HCT116 (cell line): Measurements from ENCODE around the gene MAN1A1. TPM values are rescaled to one million over a fixed set of nuclear protein-coding genes. Genes with fewer than 3 reads are reported as not detected.

Experiments
- ATAC-seq: fragments of 200-7000 bp; cut with Tn5 transposase; 2 replicates; pipeline ENCODE4 v1.9.1; 2020; ENCODE audit warnings: mild to moderate bottlenecking, moderate library complexity
- BruUV-seq: library from RNA; stranded (reverse); fragments of 400-500 nt; replicated peaks from 2 replicates; lab custom pipeline; 2021; lab: Mats Ljungman, UMichigan
- CTCF ChIA-PET: fragments of 300-600 bp; sonication (Branson Sonifier 250); formaldehyde crosslinking; loops from one replicate; lab custom pipeline; 2021; ENCODE audit warnings: antibody characterized with exemption; lab: Charles Lee
- POLR2A ChIA-PET: fragments of 300-600, 350-600 bp; sonication (Branson Sonifier 250); formaldehyde crosslinking; loops from one replicate; lab custom pipeline; 2021; ENCODE audit warnings: antibody characterized with exemption; lab: Charles Lee
- RAD21 ChIA-PET, 2 experiments: fragments of 300-600 bp; sonication (Branson Sonifier 250); formaldehyde crosslinking; loops; one replicate each; lab custom pipeline; 2023; ENCODE audit warnings: low total read pairs in 2 of 2; ENCODE audit not compliant: uncharacterized antibody in 2 of 2, unreplicated experiment in 2 of 2, low non-redundant PET in 1 of 2; lab: Charles Lee
- DNase-seq: peaks from one replicate; pipeline ENCODE4 v3.0.0-alpha.2; 2010; ENCODE audit warnings: low read depth, low spot score
- H2AFZ ChIP-seq: fragments of 200-600 bp; shearing (Covaris generic), sonication (generic); 2 replicates; pipeline ENCODE4 v1.6.1; 2017; ENCODE audit warnings: low read depth, mixed run types, mixed read lengths, antibody characterized with exemption, low read length; ENCODE audit not compliant: poor library complexity, severe bottlenecking
- H3K27ac ChIP-seq: 2 replicates; pipeline ENCODE4 v1.5.1; 2012; ENCODE audit warnings: low read depth, low read length
- H3K27me3 ChIP-seq: fragments of 200-600 bp; sonication (generic); 2 replicates; pipeline ENCODE4 v1.6.1; 2016; ENCODE audit warnings: mixed run types, low read length, mixed read lengths; ENCODE audit not compliant: insufficient read depth
- H3K36me3 ChIP-seq, 2 experiments: fragments of 200-500 bp in 1 of 2; fragments of 200-600 bp in 1 of 2; sonication (Bioruptor generic) in 1 of 2; sonication (generic) in 1 of 2; 2 replicates each; pipeline versions ENCODE4 v1.5.1 to v1.6.1; 2014 to 2016; ENCODE audit warnings: low read length in 2 of 2, inconsistent platforms in 1 of 2, mixed read lengths in 1 of 2, mixed run types in 1 of 2; ENCODE audit not compliant: insufficient read depth in 2 of 2, control insufficient read depth in 1 of 2
- H3K4me1 ChIP-seq, 2 experiments: fragments of 200-600 bp in 1 of 2; sonication (generic) in 1 of 2; 2 replicates each; pipeline versions ENCODE4 v1.5.1 to v1.6.1; 2012 to 2017; ENCODE audit warnings: low read length in 2 of 2, inconsistent platforms in 1 of 2, mild to moderate bottlenecking in 1 of 2, mixed read lengths in 1 of 2, mixed run types in 1 of 2, moderate library complexity in 1 of 2; ENCODE audit not compliant: insufficient read depth in 2 of 2, control insufficient read depth in 1 of 2
- H3K4me2 ChIP-seq: fragments of 200-600 bp; sonication (generic); 2 replicates; pipeline ENCODE4 v1.6.1; 2017; ENCODE audit warnings: mixed run types, low read length, mixed read lengths
- H3K4me3 ChIP-seq, 2 experiments: fragments of 200-600 bp in 1 of 2; sonication (generic) in 1 of 2; replicated peaks in 1 of 2; 2 replicates each; pipeline ENCODE4 v1.5.1; 2011 to 2016; ENCODE audit warnings: low read length in 2 of 2, control low read depth in 1 of 2, low read depth in 1 of 2, mild to moderate bottlenecking in 1 of 2, mixed read lengths in 1 of 2, mixed run types in 1 of 2
- H3K79me2 ChIP-seq: fragments of 200-600 bp; sonication (generic); 2 replicates; pipeline ENCODE4 v1.6.1; 2017; ENCODE audit warnings: mild to moderate bottlenecking, mixed run types, low read length, moderate library complexity, mixed read lengths; ENCODE audit not compliant: insufficient read depth
- H3K9ac ChIP-seq: fragments of 200-600 bp; sonication (generic); 2 replicates; pipeline ENCODE4 v1.6.1; 2016; ENCODE audit warnings: low read length, mixed read lengths
- H3K9me2 ChIP-seq: fragments of 200-600 bp; sonication (generic), shearing (Covaris generic); 2 replicates; pipeline ENCODE4 v1.6.1; 2017; ENCODE audit warnings: mixed run types, mild to moderate bottlenecking, moderate library complexity; ENCODE audit not compliant: insufficient read depth
- H3K9me3 ChIP-seq, 2 experiments: fragments of 200-500 bp in 1 of 2; fragments of 200-600 bp in 1 of 2; sonication (Bioruptor generic) in 1 of 2; sonication (generic) in 1 of 2; 2 replicates each; pipeline ENCODE4 v1.6.1; 2014 to 2017; ENCODE audit warnings: low read length in 2 of 2, mixed read lengths in 2 of 2, inconsistent platforms in 1 of 2, low read depth in 1 of 2, mild to moderate bottlenecking in 1 of 2, mixed run types in 1 of 2, moderate library complexity in 1 of 2; ENCODE audit not compliant: control insufficient read depth in 1 of 2, insufficient read depth in 1 of 2
- H4K20me1 ChIP-seq: fragments of 200-600 bp; sonication (generic), shearing (Covaris generic); 2 replicates; pipeline ENCODE4 v1.6.1; 2017; ENCODE audit warnings: mixed run types, mild to moderate bottlenecking, moderate library complexity; ENCODE audit not compliant: insufficient read depth
- POLR2A ChIP-seq: IDR thresholded peaks from 2 replicates; pipeline ENCODE4 v1.7.0; 2011; ENCODE audit warnings: borderline replicate concordance; ENCODE audit not compliant: insufficient read depth, insufficient read length; ENCODE audit errors: extremely low read depth
- POLR2AphosphoS5 ChIP-seq: IDR thresholded peaks from 2 replicates; pipeline ENCODE4 v1.6.1; 2011; ENCODE audit warnings: mild to moderate bottlenecking, low read depth, low read length, moderate library complexity
- REST ChIP-seq: IDR thresholded peaks from 2 replicates; pipeline ENCODE4 v1.6.1; 2012; ENCODE audit warnings: low read depth
- SIN3A ChIP-seq: IDR thresholded peaks from 2 replicates; pipeline ENCODE4 v1.6.1; 2012; ENCODE audit warnings: low read depth
- ZBTB33 ChIP-seq: IDR thresholded peaks from 2 replicates; pipeline ENCODE4 v1.6.1; 2011; ENCODE audit warnings: mild to moderate bottlenecking, low read length, moderate library complexity; ENCODE audit not compliant: insufficient replicate concordance; ENCODE audit errors: extremely low read depth
- intact Hi-C: fragments of 100-400 bp; cut with micrococcal nuclease; formaldehyde crosslinking; loops from 2 replicates; pipeline ENCODE4 v1.10.0; 2022
- total RNA-seq: library from RNA; stranded (reverse); gene quantifications from one replicate; pipeline ENCODE4 v1.2.1, GENCODE V29; 2021; ENCODE audit not compliant: unreplicated experiment

MAN1A1 gene
- total RNA-seq, 1 experiment from 2014 or later, result 46.0 TPM

GRCh38 chr6:119346450-119346849 is 3.1 kb downstream of the MAN1A1 start:
- Histone ChIP-seq H2AFZ (no peak overlapping the region), H3K4me3 (no peak overlapping the region), H3K9ac (no peak overlapping the region), H4K20me1 (no peaks in the 10 kb centered on the region), H3K4me1 (peaks cover 9 to 15% of the 10 kb centered on the region in 2 experiments; a peak in 3 of 4 replicates), H3K27ac (no peak overlapping the region), H3K9me3 (no peaks in the 10 kb centered on the region), H3K27me3 (no peaks in the 10 kb centered on the region), H3K9me2 (no peaks in the 10 kb centered on the region), H3K36me3 (peaks cover 0 to 24% of the 10 kb centered on the region in 2 experiments; a peak in 2 of 4 replicates), H3K4me2 (no peak overlapping the region), H3K79me2 (peaks cover 46% of the 10 kb centered on the region)
- no peak for ATAC-seq
- DNase-seq, result no peak
- CTCF ChIA-PET, result interaction anchor here (2.0 kb wide), 1 partner anchor 198 kb away, joined by 10 read pairs; no protein-coding TSS in a partner anchor
- no peak for TF ChIP-seq REST
- no peak for TF ChIP-seq POLR2AphosphoS5
- no peak for TF ChIP-seq POLR2A
- no peak for TF ChIP-seq ZBTB33
- TF ChIP-seq SIN3A, result no peak
- RAD21 ChIA-PET, result interaction anchor here in 1 of 2 experiments (0.6 kb wide), 1 partner anchor 217 kb away, joined by 3 read pairs; no protein-coding TSS in a partner anchor
- intact Hi-C loops, result loop anchor here (5.0 kb wide), 1 partner anchor 379 kb away; no protein-coding TSS in a partner anchor
- BruUV-seq, result no TSS peak
- POLR2A ChIA-PET, result no interaction called here
